ENCODE measurements around the gene LAMC3. TPM values are rescaled to one million over a fixed set of nuclear protein-coding genes. Genes with fewer than 3 reads are reported as not detected.

Gene LAMC3
- total RNA-seq, 1 donor from 2014 or later: 0.07 TPM

- intact Hi-C loops (cut with micrococcal nuclease): no loop called here
Measured at GRCh38 chr9:131011274-131012022, 2.5 kb downstream of the LAMC3 start.

GRCh38 chr9:131012023-131012334, 3.0 kb downstream of the LAMC3 start:
- intact Hi-C loops (cut with micrococcal nuclease): no loop called here

- intact Hi-C loops (cut with micrococcal nuclease): no loop called here
Measured at GRCh38 chr9:131012396-131012917, 3.5 kb downstream of the LAMC3 start.

GRCh38 chr9:131013015-131013755, 4.2 kb downstream of the LAMC3 start:
- intact Hi-C loops (cut with micrococcal nuclease): no loop called here

GRCh38 chr9:131013771-131014676, 5.0 kb downstream of the LAMC3 start:
- intact Hi-C loops (cut with micrococcal nuclease): no loop called here

GRCh38 chr9:131015112-131015511, 6.1 kb downstream of the LAMC3 start:
- intact Hi-C loops (cut with micrococcal nuclease): no loop called here

GRCh38 chr9:131015876-131016397, 7.0 kb downstream of the LAMC3 start:
- intact Hi-C loops (cut with micrococcal nuclease): no loop called here

- intact Hi-C loops (cut with micrococcal nuclease): no loop called here
Measured at GRCh38 chr9:131017067-131017466, 8.1 kb downstream of the LAMC3 start.

- intact Hi-C loops (cut with micrococcal nuclease): no loop called here
Measured at GRCh38 chr9:131018621-131019020, 9.6 kb downstream of the LAMC3 start.

GRCh38 chr9:131019388-131020239, 10.6 kb downstream of the LAMC3 start:
- intact Hi-C loops (cut with micrococcal nuclease): no loop called here

GRCh38 chr9:131020388-131020787, 11.4 kb downstream of the LAMC3 start:
- intact Hi-C loops (cut with micrococcal nuclease): no loop called here

- intact Hi-C loops (cut with micrococcal nuclease): no loop called here
Measured at GRCh38 chr9:131020862-131021261, 11.9 kb downstream of the LAMC3 start.

GRCh38 chr9:131021785-131022184, 12.8 kb downstream of the LAMC3 start:
- intact Hi-C loops (cut with micrococcal nuclease): no loop called here

GRCh38 chr9:131024978-131025868, 16.2 kb downstream of the LAMC3 start:
- intact Hi-C loops (cut with micrococcal nuclease): no loop called here

- intact Hi-C loops (cut with micrococcal nuclease): no loop called here
Measured at GRCh38 chr9:131025953-131026858, 17.2 kb downstream of the LAMC3 start.

- intact Hi-C loops (cut with micrococcal nuclease): no loop called here
Measured at GRCh38 chr9:131027048-131027871, 18.3 kb downstream of the LAMC3 start.

- intact Hi-C loops (cut with micrococcal nuclease): no loop called here
Measured at GRCh38 chr9:131027872-131028179, 18.9 kb downstream of the LAMC3 start.

Data from T-helper 1 cell treated with Interleukin-12 subunit alpha and Interleukin-12 subunit beta and Interleukin-4 antibody, amounts not matched to agents 30 ng/mL and 1 ng/mL, for 36 hours (primary cell).